Fibroblast of the aortic adventitia (primary cell): Measurements from ENCODE around the gene RASGRP2. TPM values are rescaled to one million over a fixed set of nuclear protein-coding genes. Genes with fewer than 3 reads are reported as not detected.

Experiments used
- DNase-seq: peaks from one replicate; pipeline ENCODE4 v3.0.0-alpha.2; 2010; ENCODE audit warnings: low read depth
- H3K4me3 ChIP-seq: 2 replicates; pipeline ENCODE4 v1.5.1; 2011; ENCODE audit warnings: low read depth, mild to moderate bottlenecking, control low read depth, low read length, moderate library complexity
- total RNA-seq: library from RNA; depleted of rRNA; stranded (reverse); fragments of >200 nt; gene quantifications from 2 replicates; pipeline ENCODE4 v1.2.3, GENCODE V29; 2012; ENCODE audit warnings: low replicate concordance
- TF ChIP-seq, protein P1 (sequence below): IDR thresholded peaks from 2 replicates; pipeline ENCODE4 v1.5.1; 2011; ENCODE audit warnings: mild to moderate bottlenecking, low read length, control low read depth, inconsistent platforms; ENCODE audit not compliant: insufficient read depth

RASGRP2 gene
- 0.25 TPM in 1 of 2 replicates, not detected in the other for total RNA-seq

DNA sequence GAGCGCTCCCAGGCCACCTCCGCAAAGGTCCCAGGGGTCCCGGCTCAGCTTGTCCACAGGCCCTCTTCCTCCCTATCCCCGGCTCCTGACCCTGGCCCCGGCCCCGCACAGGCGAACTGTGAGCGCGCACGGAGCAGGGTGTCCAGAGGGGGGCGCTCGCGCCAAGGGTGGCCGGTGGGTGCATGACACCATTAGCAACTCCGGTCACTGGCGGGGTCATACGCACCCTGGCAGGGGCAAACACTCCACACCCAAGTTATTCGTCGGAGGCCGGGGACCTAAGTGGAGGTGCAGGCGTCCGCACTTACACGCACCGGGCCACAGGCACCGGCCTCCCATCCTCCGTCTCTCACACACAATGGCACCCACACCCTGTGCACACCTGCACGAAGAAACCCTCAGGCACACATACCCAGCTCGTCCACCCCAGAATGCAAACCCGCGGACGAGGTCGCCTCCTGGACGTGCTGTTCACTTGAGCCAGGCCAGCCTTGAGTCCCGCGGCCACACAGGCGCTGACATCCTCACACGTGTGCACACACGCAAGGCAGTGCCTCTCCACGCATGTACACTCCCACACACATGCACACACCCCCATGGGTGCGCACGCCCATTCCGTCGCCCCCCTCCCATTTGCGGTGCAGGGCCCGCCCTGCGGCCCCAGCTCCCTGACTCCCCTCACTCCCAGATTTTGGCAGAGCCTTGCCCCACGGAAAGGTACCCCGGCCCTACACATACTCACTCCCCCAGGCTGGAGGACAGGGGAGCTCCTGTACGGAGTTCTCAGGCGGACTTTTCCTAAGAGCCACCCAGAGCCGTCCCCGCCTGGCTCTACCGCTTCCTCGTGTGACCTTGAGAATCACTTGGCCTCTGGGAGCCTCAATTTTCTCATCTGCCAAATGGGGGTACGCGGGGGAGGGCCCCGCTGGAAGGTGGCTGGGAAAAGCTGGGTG, at the start of gene RASGRP2:
TSS of gene RASGRP2 (minus strand) at position 552 of the 953 bp plus-strand sequence. CDS start 1,276 bp downstream, outside the sequence.
- TF ChIP-seq, protein P1, sequence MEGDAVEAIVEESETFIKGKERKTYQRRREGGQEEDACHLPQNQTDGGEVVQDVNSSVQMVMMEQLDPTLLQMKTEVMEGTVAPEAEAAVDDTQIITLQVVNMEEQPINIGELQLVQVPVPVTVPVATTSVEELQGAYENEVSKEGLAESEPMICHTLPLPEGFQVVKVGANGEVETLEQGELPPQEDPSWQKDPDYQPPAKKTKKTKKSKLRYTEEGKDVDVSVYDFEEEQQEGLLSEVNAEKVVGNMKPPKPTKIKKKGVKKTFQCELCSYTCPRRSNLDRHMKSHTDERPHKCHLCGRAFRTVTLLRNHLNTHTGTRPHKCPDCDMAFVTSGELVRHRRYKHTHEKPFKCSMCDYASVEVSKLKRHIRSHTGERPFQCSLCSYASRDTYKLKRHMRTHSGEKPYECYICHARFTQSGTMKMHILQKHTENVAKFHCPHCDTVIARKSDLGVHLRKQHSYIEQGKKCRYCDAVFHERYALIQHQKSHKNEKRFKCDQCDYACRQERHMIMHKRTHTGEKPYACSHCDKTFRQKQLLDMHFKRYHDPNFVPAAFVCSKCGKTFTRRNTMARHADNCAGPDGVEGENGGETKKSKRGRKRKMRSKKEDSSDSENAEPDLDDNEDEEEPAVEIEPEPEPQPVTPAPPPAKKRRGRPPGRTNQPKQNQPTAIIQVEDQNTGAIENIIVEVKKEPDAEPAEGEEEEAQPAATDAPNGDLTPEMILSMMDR = peak; percentile 60
- no peak for DNase-seq
- peak within 1 kb of the TSS; percentile 25 for H3K4me3 ChIP-seq

DNA sequence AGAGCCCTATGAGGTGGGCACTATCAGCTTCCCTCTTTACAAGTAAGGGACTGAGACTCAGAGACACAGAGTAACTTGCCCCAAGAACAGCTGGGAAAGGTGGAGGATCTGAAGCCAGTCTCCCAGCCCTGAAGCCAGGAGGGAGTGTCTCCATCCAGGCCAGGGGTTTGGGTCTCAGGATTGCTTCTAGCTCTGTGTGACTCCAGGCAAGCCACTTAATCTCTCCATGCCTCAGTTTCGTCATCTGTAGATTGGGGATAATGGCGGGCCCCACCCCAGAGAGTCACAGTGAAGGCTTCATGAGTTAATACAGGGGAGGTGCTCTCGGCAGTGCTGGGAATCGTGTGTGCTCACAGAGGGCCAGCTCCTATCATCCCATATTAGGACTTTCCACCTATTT, 48.5 kb upstream of the RASGRP2 start:
- DNase-seq = no peak
- H3K4me3 ChIP-seq = no peak overlapping the region
- TF ChIP-seq, protein P1 = no peak

DNA sequence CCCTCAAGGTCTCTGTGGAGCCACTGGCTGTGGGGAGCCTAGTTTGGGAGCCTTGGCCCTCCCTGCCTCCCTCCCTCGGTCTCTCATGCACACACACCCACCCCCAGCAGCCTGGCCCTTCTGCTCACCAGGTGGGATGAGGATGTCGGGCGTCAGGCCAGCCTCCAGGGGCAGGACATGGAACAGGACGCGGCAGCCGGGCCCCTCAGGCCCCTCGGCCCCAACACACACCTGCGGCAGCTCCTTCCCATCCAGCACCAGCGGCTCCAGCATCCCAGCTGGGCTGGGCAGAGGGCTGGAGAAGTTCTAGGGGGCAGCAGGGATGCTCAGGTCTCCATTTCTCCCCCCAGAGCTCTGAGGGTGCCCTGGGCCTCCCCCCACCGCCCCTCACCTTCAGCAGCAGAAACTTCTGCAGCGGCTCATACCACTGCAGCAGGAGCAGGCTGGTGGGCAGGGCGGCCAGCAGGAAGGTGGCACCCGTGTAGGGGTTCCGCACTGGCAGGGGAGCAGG, 47.9 kb upstream of the RASGRP2 start:
- TF ChIP-seq, protein P1 = no peak
- DNase-seq = no peak
- H3K4me3 ChIP-seq = no peak overlapping the region

DNA sequence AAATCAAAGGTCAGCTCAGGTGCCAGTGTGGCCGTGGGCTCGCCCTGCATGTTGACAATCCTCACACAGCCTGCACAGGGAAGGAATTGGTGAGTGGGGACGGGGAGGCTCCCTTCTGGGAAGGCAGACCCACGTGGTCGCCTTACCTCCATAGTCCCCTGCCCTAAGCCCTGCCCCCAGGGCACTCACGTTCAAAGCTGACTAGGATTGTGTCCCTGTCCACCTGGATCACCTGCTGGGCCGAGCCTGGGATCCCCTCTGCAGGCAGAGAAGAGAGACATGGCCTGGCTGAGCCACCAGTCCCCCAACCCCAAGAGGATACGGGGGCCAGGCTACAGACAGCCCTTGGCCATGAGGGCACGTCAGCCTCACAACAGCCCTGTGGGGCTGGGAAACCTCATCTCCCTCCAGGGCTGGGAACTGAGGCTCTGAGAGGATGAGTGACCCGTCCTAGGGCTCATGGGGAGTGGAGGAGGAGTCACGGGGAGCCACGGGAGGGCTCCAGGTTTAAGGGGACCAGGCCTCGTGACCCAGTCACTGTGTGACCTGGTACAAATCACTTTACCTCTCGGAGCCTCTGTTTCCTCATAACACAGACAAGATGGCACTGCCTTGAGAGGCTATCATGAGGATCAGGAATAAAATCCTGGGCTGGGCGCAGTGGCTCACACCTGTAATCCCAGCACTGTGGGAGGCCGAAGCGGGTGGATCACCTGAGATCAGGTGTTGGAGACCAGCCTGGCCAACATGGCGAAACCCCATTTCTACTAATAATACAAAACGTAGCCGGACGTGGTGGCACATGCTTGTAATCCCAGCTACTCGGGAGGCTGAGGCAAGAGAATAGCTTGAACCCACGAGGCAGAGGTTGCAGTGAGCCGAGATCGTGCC, 46.5 kb upstream of the RASGRP2 start:
- DNase-seq = no peak
- TF ChIP-seq, protein P1 = no peak
- no peak overlapping the region for H3K4me3 ChIP-seq

DNA sequence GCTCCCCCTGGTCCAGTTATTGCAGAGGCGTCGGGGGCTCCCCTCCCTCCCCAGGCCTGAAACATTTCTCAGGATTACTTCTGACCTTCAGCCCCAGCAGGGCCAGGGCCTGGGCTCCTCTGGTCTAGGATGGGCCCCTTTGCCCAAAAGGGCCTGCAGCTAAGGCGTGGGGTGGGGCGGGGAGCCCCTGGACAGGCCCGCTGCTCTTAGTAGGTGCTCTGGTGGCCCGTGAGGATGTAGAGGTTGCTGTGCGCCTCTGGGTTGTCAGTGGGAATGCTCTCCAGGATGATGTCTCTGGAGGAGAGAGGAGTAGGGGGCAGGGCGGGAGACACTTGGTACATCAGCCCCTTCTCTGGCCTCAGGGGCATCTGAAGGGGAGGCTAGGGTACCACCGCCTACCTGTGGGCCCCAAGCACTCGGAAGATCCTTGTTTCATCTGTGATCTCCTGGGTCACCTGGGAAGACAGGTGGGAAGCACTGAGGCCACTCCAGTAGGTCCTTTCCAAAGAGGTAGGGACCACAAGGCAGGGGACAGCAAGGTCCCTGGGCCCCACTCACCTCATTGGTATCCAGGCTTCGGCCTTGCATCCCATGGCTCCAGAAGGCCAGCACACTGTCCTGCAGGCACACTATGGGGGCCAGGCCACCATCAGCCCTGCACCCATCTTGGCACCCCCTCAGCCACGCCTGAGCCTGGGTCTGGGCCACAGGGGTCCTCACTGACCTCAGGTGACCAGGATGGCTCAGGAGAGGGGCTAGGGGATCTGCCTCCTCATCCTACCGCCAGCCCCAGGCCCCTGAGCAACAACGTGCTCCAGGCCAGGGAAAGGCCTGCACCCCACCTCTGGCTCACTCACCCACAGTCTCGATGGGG, 45.6 kb upstream of the RASGRP2 start:
- DNase-seq = no peak
- no peak overlapping the region for H3K4me3 ChIP-seq
- TF ChIP-seq, protein P1 = no peak
